C4-2B (cell line): ENCODE measurements around the gene AGR2.

Experiments used
- CTCF ChIP-seq: fragments of 450-650 bp; conservative IDR thresholded peaks from 2 replicates; pipeline ENCODE4 v1.5.1; 2017; ENCODE audit warnings: mild to moderate bottlenecking
- ZFX ChIP-seq: fragments of 450-650 bp; IDR thresholded peaks from 2 replicates; pipeline ENCODE4 v1.6.1; 2017

GRCh38 chr7:16747102-16747501 lies 57.7 kb downstream of the AGR2 start:
- TF ChIP-seq CTCF (no peak), ZFX (no peak)
